Measurements from ENCODE around the gene COG7. TPM values are rescaled to one million over a fixed set of nuclear protein-coding genes. Genes with fewer than 3 reads are reported as not detected.

COG7 gene
- 17.5 and 17.9 TPM in 2 replicates for total RNA-seq (2021)
- long read RNA-seq, transcript COG7-201 (17 exons, 2,926 nt) = major isoform, 88 of 114 reads
- long read RNA-seq, partial matches to known transcripts = 9 of 114 reads
- long read RNA-seq, other reads (novel, unspliced or antisense) = 17 of 114 reads

DNA sequence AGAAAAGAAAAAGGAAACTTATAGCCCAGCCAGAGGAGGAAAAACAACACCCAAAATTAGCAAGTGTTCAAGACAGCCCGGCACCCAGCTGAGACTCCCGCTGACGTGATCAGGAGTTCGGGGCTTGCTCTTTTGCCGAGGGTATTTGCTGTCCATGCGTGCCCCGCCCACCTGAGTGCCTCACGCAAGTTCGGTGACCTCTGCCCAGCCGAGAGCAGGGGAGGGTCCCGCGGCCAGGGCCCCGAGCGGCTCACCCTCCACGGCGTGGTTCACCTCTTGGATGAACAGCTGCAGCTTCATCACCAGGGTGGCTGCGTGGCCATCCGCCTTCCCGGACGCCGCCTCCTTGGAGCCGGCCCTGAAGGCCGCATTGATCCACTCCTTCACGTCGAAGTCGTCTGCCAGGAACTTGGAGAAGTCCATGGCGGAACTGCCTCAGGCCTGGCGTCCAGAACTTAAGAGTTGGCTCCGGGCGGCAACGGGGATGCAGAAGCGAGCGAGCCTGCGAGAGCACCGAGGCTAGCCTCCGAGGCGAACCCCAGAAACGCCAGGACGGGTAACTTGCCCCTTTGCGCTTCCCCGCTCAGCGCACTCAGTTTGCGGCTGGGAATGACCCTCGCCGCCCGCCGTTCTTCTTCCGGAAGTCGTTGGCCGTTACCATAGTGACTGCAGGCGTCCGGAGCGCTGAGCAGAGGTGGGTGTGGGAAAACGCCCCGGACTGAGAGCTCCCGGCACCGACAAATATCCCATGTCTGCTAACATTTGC, at the start of gene COG7:
COG7 (minus strand) TSS at position 618 of the 766 bp plus-strand sequence; CDS start at position 423, 195 bp downstream.
- Histone ChIP-seq H3K27me3 (ENCODE audit: insufficient read depth, low read length) (no peaks in the 10 kb centered on the region), H3K4me2 (ENCODE audit: insufficient read depth, insufficient read length, low read length) (peak within 1 kb of the TSS; percentile 90), H3K56ac (ENCODE audit: insufficient read length, low read depth, low read length) (no peak within 1 kb of the TSS), H2BK12ac (ENCODE audit: insufficient read length, low read depth, low read length) (no peak within 1 kb of the TSS), H4K91ac (ENCODE audit: insufficient read length, low read depth, low read length) (no peak within 1 kb of the TSS), H2BK20ac (ENCODE audit: low read depth, low read length, poor library complexity, severe bottlenecking) (no peak within 1 kb of the TSS), H4K5ac (ENCODE audit: insufficient read length, low read depth, low read length) (no peak within 1 kb of the TSS), H3K4me1 (ENCODE audit: insufficient read depth, low read length) (no peaks in the 10 kb centered on the region), H3K23ac (ENCODE audit: insufficient read length, low read depth, low read length) (no peak within 1 kb of the TSS), H3K18ac (ENCODE audit: insufficient read length, low read depth, low read length) (peak within 1 kb of the TSS; percentile 55), H2BK15ac (ENCODE audit: low read depth, low read length) (no peak within 1 kb of the TSS), H4K8ac (replicated peaks; ENCODE audit: insufficient read length, low read depth, low read length) (no peak within 1 kb of the TSS), H2BK120ac (ENCODE audit: low read depth, low read length, poor library complexity, severe bottlenecking) (no peak within 1 kb of the TSS), H4K20me1 (ENCODE audit: control insufficient read depth, insufficient read depth, insufficient read length) (no peaks in the 10 kb centered on the region), H2AK5ac (ENCODE audit: insufficient read length, low read length) (no peak within 1 kb of the TSS), H3K9ac (ENCODE audit: extremely low read depth, insufficient read length, low read length) (peak within 1 kb of the TSS; percentile 67), H3K4ac (ENCODE audit: low read depth, low read length) (no peak within 1 kb of the TSS), H3K9me3 (ENCODE audit: control insufficient read depth, low read depth, low read length) (no peaks in the 10 kb centered on the region), H2AFZ (ENCODE audit: low read length) (no peak within 1 kb of the TSS), H2BK5ac (ENCODE audit: insufficient read length, low read length) (no peak within 1 kb of the TSS), H3K14ac (ENCODE audit: insufficient read depth, low read length) (peak within 1 kb of the TSS; percentile 51; the same call in 1 of the 2 replicates), H3K79me2 (ENCODE audit: insufficient read depth, low read length) (no peaks in the 10 kb centered on the region), H3K27ac (ENCODE audit: insufficient read length, low read depth, low read length) (no peak within 1 kb of the TSS), H3T11ph (ENCODE audit: low read length) (no peak within 1 kb of the TSS), H3K79me1 (ENCODE audit: insufficient read depth, low read depth, low read length, poor library complexity, severe bottlenecking) (no peaks in the 10 kb centered on the region), H3K23me2 (ENCODE audit: insufficient read length, low read depth, low read length, poor library complexity, severe bottlenecking) (peaks cover 7% of the 10 kb centered on the region)
- H3K4me3 Mint-ChIP-seq = peak within 1 kb of the TSS; percentile 73 to 89
- H3K36me3 Mint-ChIP-seq (ENCODE audit: insufficient read depth in 1 of 3, low read depth in 3 of 3) = peaks cover 0 to 8% (median 0%) of the 10 kb centered on the region in 3 experiments; a peak in 1 of 7 replicates
- no CpG with 5 or more reads among the region's 57 CpGs for WGBS (ENCODE audit: extremely low coverage, insufficient read length, low lambda C conversion rate)
- peak; percentile 90 for DNase-seq
- H3K9me3 Mint-ChIP-seq = no peaks in the 10 kb centered on the region; a peak in 1 of 5 replicates
- TF ChIP-seq, protein P1, sequence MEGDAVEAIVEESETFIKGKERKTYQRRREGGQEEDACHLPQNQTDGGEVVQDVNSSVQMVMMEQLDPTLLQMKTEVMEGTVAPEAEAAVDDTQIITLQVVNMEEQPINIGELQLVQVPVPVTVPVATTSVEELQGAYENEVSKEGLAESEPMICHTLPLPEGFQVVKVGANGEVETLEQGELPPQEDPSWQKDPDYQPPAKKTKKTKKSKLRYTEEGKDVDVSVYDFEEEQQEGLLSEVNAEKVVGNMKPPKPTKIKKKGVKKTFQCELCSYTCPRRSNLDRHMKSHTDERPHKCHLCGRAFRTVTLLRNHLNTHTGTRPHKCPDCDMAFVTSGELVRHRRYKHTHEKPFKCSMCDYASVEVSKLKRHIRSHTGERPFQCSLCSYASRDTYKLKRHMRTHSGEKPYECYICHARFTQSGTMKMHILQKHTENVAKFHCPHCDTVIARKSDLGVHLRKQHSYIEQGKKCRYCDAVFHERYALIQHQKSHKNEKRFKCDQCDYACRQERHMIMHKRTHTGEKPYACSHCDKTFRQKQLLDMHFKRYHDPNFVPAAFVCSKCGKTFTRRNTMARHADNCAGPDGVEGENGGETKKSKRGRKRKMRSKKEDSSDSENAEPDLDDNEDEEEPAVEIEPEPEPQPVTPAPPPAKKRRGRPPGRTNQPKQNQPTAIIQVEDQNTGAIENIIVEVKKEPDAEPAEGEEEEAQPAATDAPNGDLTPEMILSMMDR (conservative IDR thresholded peaks at IDR 0.05) = no peak
- H3K4me1 Mint-ChIP-seq = peaks cover 10 to 11% of the 10 kb centered on the region in 2 experiments
- H3K27ac Mint-ChIP-seq = peak within 1 kb of the TSS; percentile 46 to 97 (median 94)
- no peaks in the 10 kb centered on the region for H3K27me3 Mint-ChIP-seq (ENCODE audit: low read depth)

Data from H9 (cell line).